Natural killer cell treated with Interleukin-12 subunit alpha and Interleukin-12 subunit beta and Interleukin-15 and Interleukin-18, amount 100 ng/mL, for 72 hours (primary cell): ENCODE results near the gene PTPRC. TPM values are rescaled to one million over a fixed set of nuclear protein-coding genes. Genes with fewer than 3 reads are reported as not detected.

Experiments
- ATAC-seq, 2 donors: fragments of 150-1000 bp; cut with Tn5 transposase in 1 of 2; sonication (Bioruptor Pico), chemical (Tn5 transposase) in 1 of 2; 2 replicates each; pipeline ENCODE4 v1.10.0; 2021
- DNase-seq: peaks from one replicate; pipeline ENCODE4 v3.0.0; 2022; ENCODE audit warnings: low spot score
- H3K27ac Mint-ChIP-seq, 2 donors: 1 replicate in 1 of 2; 2 replicates in 1 of 2; pipeline ENCODE4 v1.8.0; 2022; ENCODE audit warnings: mixed read lengths in 2 of 2, mild to moderate bottlenecking in 1 of 2, moderate library complexity in 1 of 2
- H3K27me3 Mint-ChIP-seq, 2 donors: 1 replicate in 1 of 2; 2 replicates in 1 of 2; pipeline ENCODE4 v1.8.0; 2022; ENCODE audit warnings: mixed read lengths in 2 of 2
- H3K36me3 Mint-ChIP-seq: one replicate; pipeline ENCODE4 v1.8.0; 2022; ENCODE audit warnings: mixed read lengths
- H3K4me1 Mint-ChIP-seq, 2 donors: 1 replicate in 1 of 2; 2 replicates in 1 of 2; pipeline ENCODE4 v1.8.0; 2022; ENCODE audit warnings: low read depth in 2 of 2, mixed read lengths in 2 of 2, mild to moderate bottlenecking in 1 of 2
- H3K4me3 Mint-ChIP-seq: one replicate; pipeline ENCODE4 v1.8.0; 2022; ENCODE audit warnings: mixed read lengths
- H3K9me3 Mint-ChIP-seq: 2 replicates; pipeline ENCODE4 v1.8.0; 2022; ENCODE audit warnings: mixed read lengths
- total RNA-seq, 2 donors: library from RNA; stranded (reverse); gene quantifications; one replicate each; pipeline ENCODE4 v1.2.3, GENCODE V29; 2022

Gene PTPRC
- total RNA-seq, 2 donors from 2014 or later: 334 to 761 TPM

DNA sequence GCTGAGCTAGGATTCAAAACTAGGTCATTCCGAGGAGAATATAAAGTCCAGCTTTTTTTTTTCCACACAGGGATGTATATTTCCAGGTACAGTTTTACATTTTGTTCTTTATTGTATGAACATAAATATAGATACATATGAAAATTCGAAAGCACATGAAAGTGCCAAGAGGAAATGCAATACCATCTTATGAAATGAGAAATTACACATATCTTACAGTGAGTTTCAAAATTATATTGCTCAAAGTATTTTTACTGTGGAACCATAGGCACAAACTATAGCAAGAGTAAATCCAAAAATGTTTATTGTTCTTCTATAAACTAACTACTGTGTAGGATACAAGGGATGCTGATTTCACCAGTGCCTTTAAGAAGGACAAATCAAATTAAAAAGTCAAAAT is 39.0 kb downstream of the PTPRC start:
- Mint-ChIP-seq H3K4me3 (peak overlapping the region; percentile 65), H3K27ac (peak overlapping the region; percentile 94 to 96), H3K27me3 (no peaks in the 10 kb centered on the region), H3K9me3 (peaks cover 2% of the 10 kb centered on the region), H3K36me3 (peaks cover 32% of the 10 kb centered on the region), H3K4me1 (peaks cover 64 to 79% of the 10 kb centered on the region in 2 donors)
- no peak for DNase-seq
- ATAC-seq: no peak

DNA sequence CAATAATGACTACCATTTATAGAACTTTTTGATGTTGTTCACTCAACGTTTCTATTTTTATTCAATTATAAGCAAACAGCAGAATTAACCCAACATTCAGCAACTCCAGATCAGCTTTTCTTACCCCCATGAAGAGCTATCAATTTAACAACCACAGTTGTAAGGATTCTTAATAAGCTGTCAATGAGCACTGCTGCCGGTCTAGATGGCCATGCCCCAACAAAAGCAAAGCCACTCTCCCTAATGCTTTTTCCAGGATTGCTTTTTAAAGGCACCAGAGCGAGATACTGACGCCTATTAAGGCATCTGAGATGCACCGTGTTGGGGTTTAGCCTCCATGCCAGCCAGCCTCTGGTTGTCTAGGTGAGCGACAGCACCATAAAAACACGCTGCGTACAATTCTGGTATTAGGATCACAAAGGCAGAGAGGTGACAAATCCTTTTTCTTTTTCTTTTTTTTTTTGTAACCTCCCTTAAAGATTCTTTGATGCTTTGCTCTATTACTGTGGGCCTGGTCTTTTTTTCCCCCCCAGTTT is 39.5 kb downstream of the PTPRC start:
- peak overlapping the region; percentile 65 for H3K4me3 Mint-ChIP-seq
- peaks cover 2% of the 10 kb centered on the region for H3K9me3 Mint-ChIP-seq
- ATAC-seq: no peak
- H3K27ac Mint-ChIP-seq: peak overlapping the region; percentile 94 to 96
- H3K36me3 Mint-ChIP-seq: peaks cover 28% of the 10 kb centered on the region
- no peak for DNase-seq
- no peaks in the 10 kb centered on the region for H3K27me3 Mint-ChIP-seq
- H3K4me1 Mint-ChIP-seq: peaks cover 67 to 79% of the 10 kb centered on the region in 2 donors

DNA sequence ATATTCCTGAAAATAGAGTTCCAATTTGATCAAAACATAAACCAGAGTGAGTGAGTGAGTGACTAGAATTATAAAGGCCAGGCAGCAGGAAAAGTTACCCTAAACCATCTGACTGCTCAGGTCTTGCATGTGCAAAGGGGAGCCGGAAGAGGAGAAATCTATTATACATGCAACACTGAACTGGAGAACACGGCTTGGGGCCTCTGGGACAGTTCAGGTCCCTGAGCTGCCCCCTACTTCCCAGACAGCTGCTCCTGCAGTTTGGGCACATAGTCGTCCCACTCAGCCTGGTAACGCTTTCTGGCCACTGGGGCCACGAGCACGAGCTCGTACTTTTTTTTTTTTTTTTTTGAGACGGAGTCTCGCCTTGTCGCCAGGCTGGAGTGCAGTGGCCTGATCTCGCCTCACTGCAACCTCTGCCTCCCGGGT is 40.1 kb downstream of the PTPRC start:
- Mint-ChIP-seq H3K36me3 (peaks cover 26% of the 10 kb centered on the region), H3K27ac (peak overlapping the region; percentile 94 to 96), H3K4me1 (peaks cover 69 to 79% of the 10 kb centered on the region in 2 donors), H3K27me3 (no peaks in the 10 kb centered on the region), H3K9me3 (peaks cover 2% of the 10 kb centered on the region), H3K4me3 (peak overlapping the region; percentile 65)
- ATAC-seq: peak; percentile 20 to 21
- no peak for DNase-seq

- peaks cover 2% of the 10 kb centered on the region for H3K9me3 Mint-ChIP-seq
- peaks cover 69 to 80% of the 10 kb centered on the region in 2 donors for H3K4me1 Mint-ChIP-seq
- no peaks in the 10 kb centered on the region for H3K27me3 Mint-ChIP-seq
- H3K4me3 Mint-ChIP-seq: peak overlapping the region; percentile 84
- DNase-seq (peak; percentile 67), ATAC-seq (peak; percentile 12 to 72)
- peaks cover 27% of the 10 kb centered on the region for H3K36me3 Mint-ChIP-seq
- peak overlapping the region; percentile 94 to 96 for H3K27ac Mint-ChIP-seq
Measured at GRCh38 chr1:198679535-198680173, 40.8 kb downstream of the PTPRC start.

GRCh38 chr1:198680174-198680875 is 41.5 kb downstream of the PTPRC start:
- Mint-ChIP-seq H3K4me1 (peaks cover 67 to 77% of the 10 kb centered on the region in 2 donors), H3K27ac (peak overlapping the region; percentile 94 to 96), H3K9me3 (peaks cover 2% of the 10 kb centered on the region), H3K4me3 (peak overlapping the region; percentile 84), H3K36me3 (peaks cover 27% of the 10 kb centered on the region), H3K27me3 (no peaks in the 10 kb centered on the region)
- ATAC-seq: no peak
- no peak for DNase-seq

- Mint-ChIP-seq H3K27me3 (no peaks in the 10 kb centered on the region), H3K9me3 (no peaks in the 10 kb centered on the region), H3K27ac (peak overlapping the region; percentile 94 to 96), H3K4me3 (peak overlapping the region; percentile 84), H3K4me1 (peaks cover 63 to 73% of the 10 kb centered on the region in 2 donors), H3K36me3 (peaks cover 21% of the 10 kb centered on the region)
- ATAC-seq (no peak), DNase-seq (no peak)
Measured at GRCh38 chr1:198681252-198681651, 42.4 kb downstream of the PTPRC start.

GRCh38 chr1:198681831-198682759 is 43.3 kb downstream of the PTPRC start:
- H3K27ac Mint-ChIP-seq: peak overlapping the region; percentile 94 to 96
- H3K9me3 Mint-ChIP-seq: no peaks in the 10 kb centered on the region
- peaks cover 64 to 73% of the 10 kb centered on the region in 2 donors for H3K4me1 Mint-ChIP-seq
- H3K36me3 Mint-ChIP-seq: peaks cover 16% of the 10 kb centered on the region
- DNase-seq: peak; percentile 89
- H3K4me3 Mint-ChIP-seq: peak overlapping the region; percentile 84
- peak; percentile 93 to 95 for ATAC-seq
- no peaks in the 10 kb centered on the region for H3K27me3 Mint-ChIP-seq

DNA sequence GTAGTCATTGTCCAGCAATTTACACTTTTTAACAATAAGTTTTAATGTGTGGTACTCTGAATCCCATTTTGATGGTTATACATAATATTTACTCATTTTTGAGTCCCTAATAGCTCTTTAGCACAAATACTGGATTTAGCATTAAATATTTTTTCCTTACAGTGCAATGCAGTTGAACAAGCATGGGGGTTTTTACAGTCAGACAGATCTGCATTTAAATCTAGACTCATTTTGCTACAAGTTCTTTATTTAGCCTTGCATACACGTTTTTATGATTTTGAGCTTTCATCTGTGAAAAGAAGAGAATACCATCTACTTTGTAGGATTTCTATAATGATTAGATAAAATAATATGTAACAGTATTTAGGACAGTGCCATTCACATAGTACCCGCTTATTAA is 44.0 kb downstream of the PTPRC start:
- Mint-ChIP-seq H3K4me1 (peaks cover 61 to 71% of the 10 kb centered on the region in 2 donors), H3K36me3 (peaks cover 12% of the 10 kb centered on the region), H3K4me3 (peak overlapping the region; percentile 84), H3K27me3 (no peaks in the 10 kb centered on the region), H3K9me3 (no peaks in the 10 kb centered on the region), H3K27ac (peak overlapping the region; percentile 94 to 96)
- ATAC-seq (no peak), DNase-seq (no peak)

GRCh38 chr1:198683449-198683848 is 44.6 kb downstream of the PTPRC start:
- Mint-ChIP-seq H3K4me1 (peaks cover 63 to 71% of the 10 kb centered on the region in 2 donors), H3K9me3 (no peaks in the 10 kb centered on the region), H3K27ac (peak overlapping the region; percentile 94 to 96), H3K4me3 (peak overlapping the region; percentile 84), H3K36me3 (peaks cover 12% of the 10 kb centered on the region), H3K27me3 (no peaks in the 10 kb centered on the region)
- ATAC-seq: no peak
- no peak for DNase-seq

DNA sequence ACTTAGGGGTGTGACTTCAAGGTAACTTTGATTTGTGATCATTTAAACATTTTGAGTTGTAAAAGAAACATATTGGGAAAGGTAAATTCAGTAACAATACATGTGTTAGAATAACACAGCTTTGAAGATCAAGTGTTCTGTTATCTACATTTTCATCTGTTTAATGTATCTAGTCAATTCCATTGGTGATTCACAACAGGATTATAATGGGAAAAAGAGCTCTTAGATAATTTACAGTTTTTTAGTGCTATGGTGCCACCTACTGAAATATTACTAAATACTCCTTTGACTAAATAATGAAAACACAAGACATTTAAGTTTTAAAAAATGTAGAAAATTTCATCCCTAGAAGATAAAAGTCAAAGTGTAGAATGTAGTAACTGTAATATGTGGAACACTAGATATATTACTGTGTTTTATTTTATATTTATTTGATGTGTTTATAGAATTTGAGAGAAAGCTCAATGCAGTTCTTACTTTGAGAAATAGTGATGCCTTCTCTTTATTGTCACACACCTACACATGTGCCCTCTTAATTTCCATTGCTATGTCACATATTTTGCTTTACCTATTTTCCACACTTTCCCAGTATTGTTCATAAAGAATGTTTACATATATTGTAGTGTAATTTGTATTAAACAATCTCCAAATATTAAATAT is 47.4 kb downstream of the PTPRC start:
- ATAC-seq (no peak), DNase-seq (no peak)
- peaks cover 18% of the 10 kb centered on the region for H3K36me3 Mint-ChIP-seq
- H3K9me3 Mint-ChIP-seq: no peaks in the 10 kb centered on the region
- H3K4me1 Mint-ChIP-seq: peaks cover 66 to 83% of the 10 kb centered on the region in 2 donors
- peak overlapping the region; percentile 72 for H3K4me3 Mint-ChIP-seq
- no peaks in the 10 kb centered on the region for H3K27me3 Mint-ChIP-seq
- peak overlapping the region; percentile 94 to 96 for H3K27ac Mint-ChIP-seq

- DNase-seq (no peak), ATAC-seq (no peak)
- Mint-ChIP-seq H3K4me3 (peak overlapping the region; percentile 72), H3K27me3 (no peaks in the 10 kb centered on the region), H3K9me3 (no peaks in the 10 kb centered on the region), H3K27ac (peak overlapping the region; percentile 94 to 96), H3K4me1 (peaks cover 63 to 79% of the 10 kb centered on the region in 2 donors), H3K36me3 (peaks cover 23% of the 10 kb centered on the region)
Measured at GRCh38 chr1:198687429-198687828, 48.6 kb downstream of the PTPRC start.

DNA sequence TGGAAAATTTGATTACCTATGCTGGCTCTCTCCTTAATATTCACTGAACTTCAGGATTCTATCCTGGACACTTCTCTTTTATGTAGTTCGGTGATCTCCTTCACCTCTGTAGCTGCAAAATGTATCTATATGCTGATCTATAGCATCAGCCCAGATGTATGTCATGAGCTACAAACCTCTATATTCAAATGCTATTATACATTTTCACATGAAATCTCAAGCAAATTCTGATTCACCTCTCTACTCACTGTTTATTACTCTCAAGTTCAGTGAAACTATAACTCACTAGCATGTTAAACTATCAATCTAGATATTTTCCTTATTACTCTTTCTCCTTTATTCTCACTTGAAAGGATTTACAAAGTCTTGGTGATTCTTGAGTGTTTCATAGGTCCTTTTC is 52.2 kb downstream of the PTPRC start:
- Mint-ChIP-seq H3K4me3 (peak overlapping the region; percentile 66), H3K4me1 (peaks cover 54 to 60% of the 10 kb centered on the region in 2 donors), H3K27ac (peak overlapping the region; percentile 94 to 96), H3K9me3 (no peaks in the 10 kb centered on the region), H3K27me3 (no peaks in the 10 kb centered on the region), H3K36me3 (peaks cover 26% of the 10 kb centered on the region)
- DNase-seq (no peak), ATAC-seq (no peak)

DNA sequence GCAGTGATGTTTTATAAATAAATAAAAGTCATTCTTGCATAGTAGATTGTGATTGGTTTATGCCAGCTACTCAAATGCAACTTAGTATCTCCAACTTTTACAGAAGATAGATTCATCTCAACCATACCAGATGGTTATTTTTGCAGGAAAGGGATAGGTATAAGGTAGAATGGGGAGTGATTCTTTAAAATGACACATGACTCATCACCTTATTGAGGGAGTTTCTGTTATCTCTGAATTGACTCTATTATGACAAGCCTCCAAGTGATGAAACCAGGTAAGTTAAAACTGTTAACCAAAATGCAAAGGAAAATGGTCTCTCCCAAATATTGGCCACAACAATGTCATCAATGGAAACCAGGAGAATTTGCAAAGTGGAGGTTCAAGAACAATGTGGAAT is 54.5 kb downstream of the PTPRC start:
- Mint-ChIP-seq H3K9me3 (no peaks in the 10 kb centered on the region), H3K27me3 (no peaks in the 10 kb centered on the region), H3K4me1 (peaks cover 55 to 60% of the 10 kb centered on the region in 2 donors), H3K4me3 (peak overlapping the region; percentile 26), H3K27ac (peak overlapping the region; percentile 49 to 87), H3K36me3 (peaks cover 46% of the 10 kb centered on the region)
- DNase-seq (no peak), ATAC-seq (no peak)
